ENCODE measurements around the gene C2CD3. TPM values are rescaled to one million over a fixed set of nuclear protein-coding genes. Genes with fewer than 3 reads are reported as not detected.

The C2CD3 gene
- total RNA-seq, 1 experiment from 2014 or later, result 18.7 TPM

GRCh38 chr11:74077193-74077592 lies 93.6 kb downstream of the C2CD3 start:
- POLR2A ChIA-PET, result no interaction called here
- no peak overlapping the region for H3K27ac Mint-ChIP-seq
- TF ChIP-seq AFF4 (CRISPR knock-in tag; IDR thresholded peaks at IDR 0.05; ENCODE audit: borderline replicate concordance) (no peak), ZNF232 (CRISPR knock-in tag; IDR thresholded peaks at IDR 0.05) (no peak), NFE2L1 (CRISPR knock-in tag; IDR thresholded peaks at IDR 0.05) (no peak), ZNF425 (CRISPR knock-in tag; conservative IDR thresholded peaks at IDR 0.05) (no peak), E2F5 (CRISPR knock-in tag; IDR thresholded peaks at IDR 0.05) (no peak), USF2 (CRISPR knock-in tag; IDR thresholded peaks at IDR 0.05) (no peak), GTF2I (CRISPR knock-in tag; conservative IDR thresholded peaks at IDR 0.05) (no peak), ZNF532 (CRISPR knock-in tag; IDR thresholded peaks at IDR 0.05; ENCODE audit: borderline replicate concordance) (no peak), ZBTB43 (CRISPR knock-in tag; IDR thresholded peaks at IDR 0.05) (no peak), KAT7 (CRISPR knock-in tag; IDR thresholded peaks at IDR 0.05; ENCODE audit: borderline replicate concordance) (no peak), EMX1 (CRISPR knock-in tag; IDR thresholded peaks at IDR 0.05) (no peak), ARID4B (CRISPR knock-in tag; IDR thresholded peaks at IDR 0.05; ENCODE audit: borderline replicate concordance) (no peak), TCF7 (CRISPR knock-in tag; IDR thresholded peaks at IDR 0.05; ENCODE audit: low read depth) (no peak)

More at GRCh38 chr11:74077193-74077592, 93.6 kb downstream of the C2CD3 start:
- no peaks in the 10 kb centered on the region for H3K9me3 Mint-ChIP-seq
- ATAC-seq (no peak), DNase-seq (ENCODE audit: low spot score) (no peak)
- CTCF ChIA-PET, result no interaction called here
- no peaks in the 10 kb centered on the region for H3K4me1 Mint-ChIP-seq
- peaks cover 24% of the 10 kb centered on the region for H3K36me3 Mint-ChIP-seq
- H3K27me3 Mint-ChIP-seq (ENCODE audit: low read depth), result no peaks in the 10 kb centered on the region
- H3K4me3 Mint-ChIP-seq, result no peak overlapping the region

All from WTC11 (cell line).